ENCODE data around the gene MAPK13.

DNA sequence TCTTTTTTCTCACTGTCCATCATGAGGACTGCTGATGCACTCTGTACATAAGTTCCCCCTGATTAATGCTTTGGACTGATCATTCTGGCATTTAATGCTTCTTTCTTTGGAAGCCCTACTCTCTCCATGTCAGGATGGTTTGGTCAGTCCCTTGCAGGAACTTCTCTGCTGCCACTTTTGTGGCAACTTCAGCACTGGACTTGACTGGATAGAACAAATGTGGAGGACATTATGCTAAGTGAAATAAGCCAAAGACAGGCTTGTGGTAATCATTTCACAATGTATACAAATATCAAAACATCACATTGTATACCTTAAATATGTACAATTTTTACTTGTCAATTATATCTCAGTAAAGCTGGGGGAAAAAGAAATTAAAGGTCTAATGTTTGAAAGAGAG lies 54.0 kb downstream of the MAPK13 start:
- no peak for TF ChIP-seq EZH2 (IDR thresholded peaks at IDR 0.05; ENCODE audit: insufficient read depth, poor library complexity, severe bottlenecking)
- TF ChIP-seq EZH2phosphoT487 (IDR thresholded peaks at IDR 0.05; ENCODE audit: insufficient read depth, low read depth): no peak
